ENCODE results near the gene PNMA6A.
A peak's percentile ranks its signal among the peaks of the same experiment; 100 is the strongest.
"Not testable (repeated sequence)": the region's sequence is repeated elsewhere in the genome, so short reads cannot be mapped to it uniquely, and the experiment has no call there.

The PNMA6A gene

GRCh38 chrX:153071909-153072583, at the start of gene PNMA6A:
TSS of gene PNMA6A (plus strand) at chrX:153072454. CDS start at chrX:153073063, 609 bp downstream.
- CTCF ChIA-PET; H3K36me3 ChIP-seq (ENCODE audit: control insufficient read depth in 2 of 2, insufficient read depth in 1 of 2, low read length in 2 of 2); POLR2A ChIA-PET; H3K9me3 ChIP-seq (ENCODE audit: control insufficient read depth, insufficient read depth, low read depth, low read length); H3K4me3 ChIP-seq (ENCODE audit: low read depth, low read length); H3K27ac ChIP-seq (ENCODE audit: extremely low read depth, low read depth, low read length); H3K4me1 ChIP-seq (ENCODE audit: control insufficient read depth, insufficient read depth, low read length): not testable (repeated sequence)

GRCh38 chrX:153026501-153026900, 45.8 kb upstream of the PNMA6A start:
- POLR2A ChIA-PET: not testable (repeated sequence)

GRCh38 chrX:153028487-153028886, 43.8 kb upstream of the PNMA6A start:
- H3K4me1 ChIP-seq (ENCODE audit: control insufficient read depth, insufficient read depth, low read length); H3K27ac ChIP-seq (ENCODE audit: extremely low read depth, low read depth, low read length); H3K9me3 ChIP-seq (ENCODE audit: control insufficient read depth, insufficient read depth, low read depth, low read length); H3K36me3 ChIP-seq (ENCODE audit: control insufficient read depth in 2 of 2, insufficient read depth in 1 of 2, low read length in 2 of 2); H3K4me3 ChIP-seq (ENCODE audit: low read depth, low read length): not testable (repeated sequence)
- ChIA-PET CTCF (interaction anchor here (0.6 kb wide), 1 partner anchor 587 kb away, joined by 3 read pairs; no protein-coding TSS in a partner anchor), POLR2A (interaction anchor here (0.6 kb wide), 1 partner anchor 71 kb away, joined by 3 read pairs; no protein-coding TSS in a partner anchor)

More at GRCh38 chrX:153026501-153026900, 45.8 kb upstream of the PNMA6A start:
- not testable (repeated sequence) for H3K27ac ChIP-seq (ENCODE audit: extremely low read depth, low read depth, low read length); H3K4me3 ChIP-seq (ENCODE audit: low read depth, low read length); H3K4me1 ChIP-seq (ENCODE audit: control insufficient read depth, insufficient read depth, low read length); H3K9me3 ChIP-seq (ENCODE audit: control insufficient read depth, insufficient read depth, low read depth, low read length); H3K36me3 ChIP-seq (ENCODE audit: control insufficient read depth in 2 of 2, insufficient read depth in 1 of 2, low read length in 2 of 2)
- CTCF ChIA-PET: interaction anchor here (0.6 kb wide), 1 partner anchor 435 kb away, joined by 5 read pairs; no protein-coding TSS in a partner anchor

- Histone ChIP-seq H3K27ac (ENCODE audit: extremely low read depth, low read depth, low read length) (no peak overlapping the region), H3K9me3 (ENCODE audit: control insufficient read depth, insufficient read depth, low read depth, low read length) (no peaks in the 10 kb centered on the region), H3K4me1 (ENCODE audit: control insufficient read depth, insufficient read depth, low read length) (no peaks in the 10 kb centered on the region), H3K4me3 (ENCODE audit: low read depth, low read length) (no peak overlapping the region), H3K36me3 (ENCODE audit: control insufficient read depth in 2 of 2, insufficient read depth in 1 of 2, low read length in 2 of 2) (no peaks in the 10 kb centered on the region)
- POLR2A ChIA-PET: no interaction called here
- CTCF ChIA-PET: interaction anchor here (0.5 to 0.9 kb wide), 3 partner anchors 88 to 405 kb away, joined by 3 to 6 read pairs (median 3); no protein-coding TSS in a partner anchor
- TF ChIP-seq ZNF155 (tag by site-specific recombination; IDR thresholded peaks at IDR 0.05) (no peak), SCRT1 (tag by site-specific recombination; IDR thresholded peaks at IDR 0.05; ENCODE audit: borderline replicate concordance) (peak; percentile 81), SCRT2 (tag by site-specific recombination; IDR thresholded peaks at IDR 0.05) (peak; percentile 57), PRDM10 (tag by site-specific recombination; IDR thresholded peaks at IDR 0.05) (no peak), ZBTB44 (tag by site-specific recombination; IDR thresholded peaks at IDR 0.05) (no peak)
Observed at GRCh38 chrX:153029162-153029561, 43.1 kb upstream of the PNMA6A start.

- Histone ChIP-seq H3K36me3 (ENCODE audit: control insufficient read depth in 2 of 2, insufficient read depth in 1 of 2, low read length in 2 of 2) (no peaks in the 10 kb centered on the region), H3K4me1 (ENCODE audit: control insufficient read depth, insufficient read depth, low read length) (no peaks in the 10 kb centered on the region), H3K4me3 (ENCODE audit: low read depth, low read length) (no peak overlapping the region), H3K9me3 (ENCODE audit: control insufficient read depth, insufficient read depth, low read depth, low read length) (no peaks in the 10 kb centered on the region), H3K27ac (ENCODE audit: extremely low read depth, low read depth, low read length) (no peak overlapping the region)
- POLR2A ChIA-PET: no interaction called here
- CTCF ChIA-PET: interaction anchor here (0.5 to 0.9 kb wide), 3 partner anchors 88 to 923 kb away, joined by 3 to 6 read pairs (median 4); no protein-coding TSS in a partner anchor
- TF ChIP-seq INSM2 (tag by site-specific recombination; IDR thresholded peaks at IDR 0.05): no peak
- TF ChIP-seq ZFHX2 (tag by site-specific recombination; conservative IDR thresholded peaks at IDR 0.05): 0 out of 2 replicates have a peak, but pooled peaks have one; percentile 32
- TF ChIP-seq ZNF449 (tag by site-specific recombination; IDR thresholded peaks at IDR 0.05): peak; percentile 31; the same call in 1 of the 2 replicates
Observed at GRCh38 chrX:153029875-153030274, 42.4 kb upstream of the PNMA6A start.
